Naive thymus-derived CD8-positive, alpha-beta T cell (primary cell): ENCODE data around the gene SRGAP1. TPM values are rescaled to one million over a fixed set of nuclear protein-coding genes. Genes with fewer than 3 reads are reported as not detected.

Experiments used
- ATAC-seq, 2 donors: fragments of 150-1000 bp; cut with Tn5 transposase in 1 of 2; sonication (Bioruptor Pico), chemical (Tn5 transposase) in 1 of 2; 1 replicate in 1 of 2; 2 replicates in 1 of 2; pipeline ENCODE4 v1.10.0; 2021; ENCODE audit warnings: mild to moderate bottlenecking in 2 of 2, moderate library complexity in 2 of 2
- POLR2A ChIA-PET: fragments of 350-600 bp; sonication (Branson Sonifier 250); formaldehyde crosslinking; loops from one replicate; lab custom pipeline; 2021; ENCODE audit warnings: antibody characterized with exemption; lab: Charles Lee
- DNase-seq, 10 donors: peaks; one replicate each; pipeline versions ENCODE4 v3.0.0 to v3.0.0-alpha.2; 2020 to 2022
- H3K27ac Mint-ChIP-seq, 10 donors: one replicate each; pipeline ENCODE4 v1.8.0; 2020 to 2022; ENCODE audit warnings: mild to moderate bottlenecking in 10 of 10, mixed read lengths in 10 of 10, moderate library complexity in 4 of 10, inconsistent platforms in 1 of 10
- H3K27me3 Mint-ChIP-seq, 5 donors: one replicate each; pipeline ENCODE4 v1.8.0; 2021 to 2022; ENCODE audit warnings: mixed read lengths in 5 of 5
- H3K36me3 Mint-ChIP-seq, 3 donors: one replicate each; pipeline ENCODE4 v1.8.0; 2020 to 2022; ENCODE audit warnings: mixed read lengths in 3 of 3, mild to moderate bottlenecking in 2 of 3, inconsistent platforms in 1 of 3
- H3K4me1 Mint-ChIP-seq, 4 donors: one replicate each; pipeline ENCODE4 v1.8.0; 2021 to 2022; ENCODE audit warnings: mixed read lengths in 4 of 4
- H3K4me3 Mint-ChIP-seq, 10 donors: one replicate each; pipeline ENCODE4 v1.8.0; 2020 to 2022; ENCODE audit warnings: mild to moderate bottlenecking in 10 of 10, mixed read lengths in 10 of 10, moderate library complexity in 6 of 10, inconsistent platforms in 1 of 10
- H3K9me3 Mint-ChIP-seq, 9 donors: one replicate each; pipeline ENCODE4 v1.8.0; 2020 to 2022; ENCODE audit warnings: mixed read lengths in 9 of 9, mild to moderate bottlenecking in 3 of 9, inconsistent platforms in 1 of 9, moderate library complexity in 1 of 9
- polyA plus RNA-seq, 3 donors: library from polyadenylated mRNA; unstranded; fragments of 300-500 nt; fragmentation: Illumina TruSeq; gene quantifications; one replicate each; pipeline ENCODE4 v1.2.3, GENCODE V29; 2021
- total RNA-seq, 8 experiments: library from RNA in 2 of 8; stranded (reverse) in 2 of 8; gene quantifications; one replicate each; pipeline ENCODE4 v1.2.3 and lab custom pipeline; 2021 to 2026

The SRGAP1 gene
- total and polyA plus RNA-seq, 5 experiments from 2014 or later: 0.01 to 0.04 (median 0.03) TPM; not detected in 2

DNA sequence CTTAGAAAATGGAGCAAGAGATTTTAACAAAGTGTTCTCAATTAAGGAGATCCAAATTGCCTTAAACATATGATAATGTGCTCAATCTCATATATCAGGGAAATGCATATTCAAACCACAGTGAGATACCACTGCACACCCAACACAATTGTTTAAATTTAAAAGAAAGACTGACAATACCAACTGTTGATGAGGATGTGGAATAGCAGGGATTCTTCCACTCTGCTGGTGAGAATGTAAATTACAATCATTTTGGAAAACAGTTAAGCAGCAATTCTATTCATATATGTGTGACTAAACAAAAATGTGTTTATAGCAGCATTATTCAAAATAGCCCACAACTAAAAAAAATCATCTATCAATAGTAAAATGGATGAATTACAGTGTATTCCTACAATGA is 233.4 kb downstream of the SRGAP1 start:
- no peak overlapping the region for H3K27ac Mint-ChIP-seq
- H3K9me3 Mint-ChIP-seq: peaks cover 0 to 16% (median 5%) of the 10 kb centered on the region in 9 donors
- ATAC-seq (no peak), DNase-seq (no peak)
- peaks cover 0 to 1% (median 0%) of the 10 kb centered on the region in 3 donors for H3K36me3 Mint-ChIP-seq
- POLR2A ChIA-PET: no interaction called here
- no peaks in the 10 kb centered on the region for H3K4me1 Mint-ChIP-seq
- peaks cover 2 to 22% (median 9%) of the 10 kb centered on the region in 5 donors for H3K27me3 Mint-ChIP-seq
- H3K4me3 Mint-ChIP-seq: no peak overlapping the region

DNA sequence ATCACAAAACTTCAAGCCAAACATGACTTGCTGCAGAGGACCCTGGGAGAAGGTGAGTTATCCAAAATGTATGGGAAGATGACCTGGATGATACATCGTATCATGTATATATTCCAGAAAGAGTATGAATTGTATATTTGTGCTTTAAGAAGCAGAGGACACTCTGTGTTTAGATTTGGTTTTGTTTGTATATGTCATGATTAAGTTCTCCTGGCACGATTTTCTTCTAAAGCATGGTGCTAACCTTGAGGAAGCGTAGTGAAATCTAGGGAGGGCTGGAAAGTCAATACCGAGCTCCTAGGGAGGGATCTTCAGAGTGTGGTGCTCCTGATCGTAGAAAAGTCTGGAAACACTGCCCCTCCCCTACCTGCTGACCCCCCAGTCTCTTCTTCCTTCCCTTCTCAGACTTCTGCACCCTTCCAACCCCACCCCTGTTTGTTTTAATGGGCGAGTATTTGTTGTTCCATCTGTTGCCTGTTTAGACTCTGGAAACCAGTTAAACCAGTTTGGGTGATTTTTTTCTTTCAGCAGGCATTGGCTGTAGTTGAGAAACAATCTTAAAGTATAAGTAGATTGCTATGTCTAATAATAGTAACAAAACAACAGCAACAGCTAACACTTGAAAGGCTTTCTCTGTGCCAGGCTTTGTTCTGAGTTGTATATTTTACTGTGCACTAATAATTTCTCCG is 236.0 kb downstream of the SRGAP1 start:
- no peaks in the 10 kb centered on the region for H3K4me1 Mint-ChIP-seq
- ATAC-seq (no peak), DNase-seq (no peak)
- peaks cover 2 to 16% (median 8%) of the 10 kb centered on the region in 5 donors for H3K27me3 Mint-ChIP-seq
- H3K36me3 Mint-ChIP-seq: no peaks in the 10 kb centered on the region
- peaks cover 0 to 9% (median 0%) of the 10 kb centered on the region in 9 donors for H3K9me3 Mint-ChIP-seq
- no peak overlapping the region for H3K27ac Mint-ChIP-seq
- no peak overlapping the region for H3K4me3 Mint-ChIP-seq
- POLR2A ChIA-PET: no interaction called here

- Mint-ChIP-seq H3K4me3 (no peak overlapping the region), H3K9me3 (peaks cover 0 to 4% (median 0%) of the 10 kb centered on the region in 9 donors), H3K36me3 (no peaks in the 10 kb centered on the region), H3K27ac (no peak overlapping the region), H3K4me1 (no peaks in the 10 kb centered on the region), H3K27me3 (peaks cover 2 to 15% (median 7%) of the 10 kb centered on the region in 5 donors)
- DNase-seq: no peak
- POLR2A ChIA-PET: no interaction called here
- no peak for ATAC-seq
Observed at GRCh38 chr12:64081008-64081404, 236.5 kb downstream of the SRGAP1 start.

- peaks cover 0 to 11% (median 6%) of the 10 kb centered on the region in 5 donors for H3K27me3 Mint-ChIP-seq
- H3K9me3 Mint-ChIP-seq: peaks cover 0 to under 1% (median 0%) of the 10 kb centered on the region in 9 donors
- no peak overlapping the region for H3K27ac Mint-ChIP-seq
- POLR2A ChIA-PET: no interaction called here
- H3K4me1 Mint-ChIP-seq: no peaks in the 10 kb centered on the region
- DNase-seq (no peak), ATAC-seq (no peak)
- no peak overlapping the region for H3K4me3 Mint-ChIP-seq
- H3K36me3 Mint-ChIP-seq: no peaks in the 10 kb centered on the region
Observed at GRCh38 chr12:64082116-64082515, 237.6 kb downstream of the SRGAP1 start.

DNA sequence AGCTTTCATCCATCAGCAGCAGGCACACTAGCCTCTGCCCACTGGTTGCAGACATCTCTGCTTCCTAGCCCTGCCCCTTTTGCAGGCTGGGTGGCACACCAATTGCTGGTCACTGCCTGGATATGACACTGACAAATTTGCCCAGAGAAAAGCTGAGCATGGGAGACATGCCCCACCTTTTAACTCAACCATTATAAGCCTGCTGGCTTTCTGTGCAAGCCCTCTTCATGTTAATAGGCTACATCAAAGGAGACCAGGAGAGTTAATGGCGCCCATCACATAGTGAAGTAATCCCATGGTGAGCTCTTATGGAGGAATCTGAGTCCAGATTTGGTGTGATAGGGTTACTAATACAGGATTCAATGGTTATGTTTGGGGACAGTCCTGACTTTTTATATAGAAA is 238.4 kb downstream of the SRGAP1 start:
- H3K4me3 Mint-ChIP-seq: no peak overlapping the region
- no peak for ATAC-seq
- H3K27ac Mint-ChIP-seq: no peak overlapping the region
- no peaks in the 10 kb centered on the region for H3K9me3 Mint-ChIP-seq
- no peak for DNase-seq
- H3K27me3 Mint-ChIP-seq: peaks cover 0 to 11% (median 6%) of the 10 kb centered on the region in 5 donors
- no peaks in the 10 kb centered on the region for H3K4me1 Mint-ChIP-seq
- POLR2A ChIA-PET: no interaction called here
- no peaks in the 10 kb centered on the region for H3K36me3 Mint-ChIP-seq

DNA sequence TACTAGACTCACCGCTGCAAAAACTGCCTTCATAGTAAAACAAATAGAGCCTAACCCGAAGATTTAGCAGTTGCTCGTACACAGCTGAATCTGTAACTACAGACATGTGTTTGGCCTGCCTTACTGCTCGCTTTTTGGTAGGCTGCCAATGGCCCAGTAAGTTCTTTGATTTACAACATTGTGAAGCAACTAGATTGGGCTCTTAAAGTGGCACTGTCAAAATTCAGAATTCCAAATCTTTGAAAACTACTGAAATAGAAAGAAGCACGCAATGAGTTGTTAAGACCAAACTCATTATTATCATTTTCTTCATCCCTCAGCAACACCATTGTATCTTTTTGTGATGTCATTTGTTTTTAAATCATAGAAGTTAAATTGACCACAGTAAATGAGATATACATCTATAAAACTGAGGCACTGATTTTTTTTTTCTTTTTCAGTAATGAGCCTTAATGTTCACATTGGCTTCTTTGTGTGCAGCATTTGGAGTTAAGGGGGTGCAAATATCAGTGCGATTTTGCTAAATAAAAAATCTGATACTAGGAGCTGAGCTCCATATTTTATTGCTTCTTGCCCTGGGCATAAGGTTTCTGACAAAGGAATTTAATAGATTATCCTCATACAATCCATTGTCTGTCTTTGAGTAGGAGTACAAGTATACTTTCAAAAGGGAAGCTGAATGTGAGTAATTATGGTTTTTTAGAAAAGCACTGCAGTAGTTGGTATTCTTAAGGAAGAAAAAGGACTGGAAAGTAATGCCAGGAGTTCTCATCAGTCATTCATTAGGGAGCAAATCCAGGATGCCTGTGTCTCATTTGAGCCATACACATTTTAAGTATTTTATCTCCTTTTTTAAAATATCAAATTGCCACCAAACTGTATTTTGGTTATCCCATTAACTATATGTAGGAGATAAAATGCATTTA is 239.0 kb downstream of the SRGAP1 start:
- H3K27ac Mint-ChIP-seq: no peak overlapping the region
- POLR2A ChIA-PET: no interaction called here
- no peaks in the 10 kb centered on the region for H3K4me1 Mint-ChIP-seq
- no peaks in the 10 kb centered on the region for H3K9me3 Mint-ChIP-seq
- DNase-seq (no peak), ATAC-seq (no peak)
- H3K27me3 Mint-ChIP-seq: peaks cover 0 to 11% (median 8%) of the 10 kb centered on the region in 5 donors
- H3K36me3 Mint-ChIP-seq: no peaks in the 10 kb centered on the region
- no peak overlapping the region for H3K4me3 Mint-ChIP-seq

- Mint-ChIP-seq H3K36me3 (no peaks in the 10 kb centered on the region), H3K27ac (no peak overlapping the region), H3K27me3 (peaks cover 2 to 16% (median 8%) of the 10 kb centered on the region in 5 donors), H3K4me1 (peaks cover 0 to 2% (median 0%) of the 10 kb centered on the region in 4 donors), H3K9me3 (no peaks in the 10 kb centered on the region), H3K4me3 (no peak overlapping the region)
- no peak for DNase-seq
- ATAC-seq: no peak
- POLR2A ChIA-PET: no interaction called here
Observed at GRCh38 chr12:64085154-64085553, 240.7 kb downstream of the SRGAP1 start.

DNA sequence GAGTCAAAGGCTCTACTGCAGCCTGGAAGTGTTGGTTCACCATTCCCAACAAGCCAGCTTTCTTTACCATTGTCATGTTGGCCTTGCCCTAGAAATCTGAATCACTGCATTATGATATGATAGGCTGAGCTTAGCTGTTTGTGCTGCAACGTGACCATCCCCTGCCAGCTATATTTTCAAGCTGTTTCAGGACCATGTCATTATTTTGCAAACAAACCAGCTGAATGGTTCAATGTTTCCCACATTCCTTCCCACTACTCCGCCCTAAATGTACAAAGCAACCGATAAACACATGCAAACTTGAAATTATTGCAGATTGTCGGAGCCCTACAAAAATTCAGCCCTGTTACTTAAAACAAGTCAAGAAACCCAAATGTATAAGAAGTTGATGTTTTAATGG is 241.5 kb downstream of the SRGAP1 start:
- Mint-ChIP-seq H3K27ac (no peak overlapping the region), H3K27me3 (peaks cover 2 to 12% (median 8%) of the 10 kb centered on the region in 5 donors), H3K36me3 (no peaks in the 10 kb centered on the region), H3K9me3 (no peaks in the 10 kb centered on the region), H3K4me3 (no peak overlapping the region), H3K4me1 (peaks cover 0 to 2% (median 0%) of the 10 kb centered on the region in 4 donors)
- ATAC-seq (no peak), DNase-seq (no peak)
- POLR2A ChIA-PET: no interaction called here

DNA sequence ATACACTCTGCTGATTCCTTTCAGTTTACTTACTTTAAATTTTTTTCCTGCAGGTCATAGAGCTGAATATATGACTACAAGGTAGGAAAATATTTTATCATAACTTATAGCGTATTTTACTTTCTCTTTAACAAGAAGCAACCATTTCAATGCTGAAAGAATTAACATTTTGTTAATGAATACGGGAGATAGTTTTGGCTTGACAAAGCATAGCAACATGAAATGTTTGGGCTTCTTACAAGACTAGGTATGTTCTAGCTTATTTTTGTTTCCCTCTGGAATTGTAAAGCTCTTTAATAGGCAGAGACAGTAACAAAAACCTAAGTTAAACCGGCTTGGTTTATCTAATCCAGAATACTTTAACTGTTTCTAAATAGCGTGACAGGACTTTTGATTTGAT is 242.4 kb downstream of the SRGAP1 start:
- Mint-ChIP-seq H3K27ac (no peak overlapping the region), H3K27me3 (peaks cover 2 to 12% (median 8%) of the 10 kb centered on the region in 5 donors), H3K4me3 (no peak overlapping the region), H3K9me3 (no peaks in the 10 kb centered on the region), H3K4me1 (peaks cover 0 to 2% (median 0%) of the 10 kb centered on the region in 4 donors), H3K36me3 (no peaks in the 10 kb centered on the region)
- DNase-seq (no peak), ATAC-seq (no peak)
- POLR2A ChIA-PET: no interaction called here

GRCh38 chr12:64087761-64088160 is 243.3 kb downstream of the SRGAP1 start:
- H3K4me3 Mint-ChIP-seq: no peak overlapping the region
- peaks cover 2 to 12% (median 8%) of the 10 kb centered on the region in 5 donors for H3K27me3 Mint-ChIP-seq
- no peaks in the 10 kb centered on the region for H3K36me3 Mint-ChIP-seq

DNA sequence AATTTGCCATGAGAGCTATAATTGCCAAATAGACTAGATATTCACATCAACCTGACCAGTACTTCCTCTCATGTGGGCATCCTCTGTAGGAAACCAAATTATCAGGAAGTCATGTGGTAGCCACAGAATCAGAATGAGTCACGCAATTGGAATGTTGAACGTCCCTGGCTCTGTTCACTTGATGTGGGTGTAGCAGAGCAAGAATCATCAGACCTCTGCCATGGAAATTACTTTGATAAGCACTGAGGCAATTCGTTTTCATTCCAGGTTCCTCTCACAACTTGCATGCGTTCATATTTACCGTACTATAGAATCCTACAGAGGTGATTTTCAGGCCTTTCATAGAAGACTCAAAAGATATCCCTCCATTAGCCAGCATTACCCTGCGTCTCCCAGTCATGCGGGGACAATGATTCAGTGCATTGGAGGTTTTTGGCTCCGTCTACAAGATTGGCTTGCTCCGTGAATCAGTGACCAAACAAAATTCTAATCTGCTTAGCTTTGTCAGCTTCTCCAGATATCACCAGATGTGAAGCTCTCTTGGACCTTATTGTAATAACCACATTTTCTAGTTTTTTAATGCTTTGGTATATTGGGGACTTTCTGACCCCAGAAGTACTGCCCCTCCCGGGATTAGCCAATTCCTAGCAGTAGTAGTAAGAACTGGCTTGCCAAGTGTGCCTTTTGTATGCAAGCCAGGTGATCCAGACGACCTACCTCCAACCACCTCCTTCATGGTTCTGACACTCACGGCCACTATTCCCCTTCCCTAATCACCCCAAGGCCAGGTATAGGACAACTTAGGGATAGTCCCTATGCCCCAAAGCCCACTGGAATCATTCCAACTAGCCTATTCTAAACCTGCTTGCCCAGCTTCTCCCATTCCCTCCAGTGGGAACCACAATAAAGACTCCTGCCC is 244.2 kb downstream of the SRGAP1 start:
- POLR2A ChIA-PET: no interaction called here
- Mint-ChIP-seq H3K4me1 (peaks cover 0 to 2% (median 0%) of the 10 kb centered on the region in 4 donors), H3K9me3 (no peaks in the 10 kb centered on the region), H3K36me3 (no peaks in the 10 kb centered on the region), H3K27me3 (peaks cover 2 to 12% (median 8%) of the 10 kb centered on the region in 5 donors), H3K27ac (peak overlapping the region in 1 of 10 donors; percentile 60), H3K4me3 (no peak overlapping the region)
- DNase-seq (no peak), ATAC-seq (no peak)

More at GRCh38 chr12:64087761-64088160, 243.3 kb downstream of the SRGAP1 start:
- no peak for DNase-seq
- peaks cover 0 to 2% (median 0%) of the 10 kb centered on the region in 4 donors for H3K4me1 Mint-ChIP-seq
- no peak for ATAC-seq
- H3K27ac Mint-ChIP-seq: no peak overlapping the region
- no peaks in the 10 kb centered on the region for H3K9me3 Mint-ChIP-seq
- POLR2A ChIA-PET: no interaction called here

DNA sequence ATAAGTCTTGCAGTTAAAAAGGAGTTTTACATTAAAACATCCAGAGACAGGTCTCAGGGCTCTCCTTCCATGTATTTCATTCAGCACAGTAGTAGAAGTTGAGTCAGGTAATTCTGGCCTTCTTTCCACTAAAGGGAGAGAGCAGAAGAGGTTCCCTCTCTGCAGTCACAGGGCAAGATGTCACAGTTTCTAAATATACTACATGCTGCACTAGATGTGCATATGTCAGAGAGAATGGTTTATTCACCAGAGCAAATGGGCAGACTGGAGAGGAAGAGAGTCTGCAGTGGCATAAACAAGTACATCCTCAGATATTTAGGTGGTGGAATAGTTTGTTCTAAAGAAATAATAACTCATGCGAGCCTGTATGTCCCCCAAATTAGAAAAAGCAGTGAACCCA is 245.5 kb downstream of the SRGAP1 start:
- Mint-ChIP-seq H3K27ac (no peak overlapping the region), H3K27me3 (peaks cover 2 to 12% (median 8%) of the 10 kb centered on the region in 5 donors), H3K9me3 (no peaks in the 10 kb centered on the region), H3K4me1 (peaks cover 0 to 2% (median 0%) of the 10 kb centered on the region in 4 donors), H3K4me3 (no peak overlapping the region), H3K36me3 (no peaks in the 10 kb centered on the region)
- ATAC-seq (no peak), DNase-seq (no peak)
- POLR2A ChIA-PET: no interaction called here
